ENCODE results near the gene SLC35G1. TPM values are rescaled to one million over a fixed set of nuclear protein-coding genes. Genes with fewer than 3 reads are reported as not detected.
A peak's percentile ranks its signal among the peaks of the same experiment; 100 is the strongest.

The SLC35G1 gene
- total and polyA plus RNA-seq, 2 of the 13 experiments (the other 11 are each of a cell fraction or from before 2014, with no cell fraction given): 2.5 to 4.5 TPM

GRCh38 chr10:93893646-93894515 lies at the start of gene SLC35G1 (continued):
- TF ChIP-seq SYNCRIP (IDR thresholded peaks at IDR 0.05; ENCODE audit: insufficient read depth, low read depth, low read length): no peak
- TF ChIP-seq SALL1 (CRISPR knock-in tag; IDR thresholded peaks at IDR 0.05): peak; percentile 65
- TF ChIP-seq SMYD3 (CRISPR knock-in tag; IDR thresholded peaks at IDR 0.05): no peak
- no peak for TF ChIP-seq ZNF331 (CRISPR knock-in tag; IDR thresholded peaks at IDR 0.05)
- TF ChIP-seq CBFB (CRISPR knock-in tag; IDR thresholded peaks at IDR 0.05): no peak
- no peak for TF ChIP-seq MBNL3 (CRISPR knock-in tag; conservative IDR thresholded peaks at IDR 0.05)
- TF ChIP-seq ZMYM2 (CRISPR knock-in tag; IDR thresholded peaks at IDR 0.05): no peak
- peak; percentile 14; the same call in 1 of the 2 replicates for TF ChIP-seq ETV5 (CRISPR knock-in tag; IDR thresholded peaks at IDR 0.05; ENCODE audit: borderline replicate concordance)
- no peak; the same call in 1 of the 2 replicates for TF ChIP-seq CCDC6 (CRISPR knock-in tag; IDR thresholded peaks at IDR 0.05)
- TF ChIP-seq ZNF567 (CRISPR knock-in tag; IDR thresholded peaks at IDR 0.05; ENCODE audit: borderline replicate concordance): no peak
- peak; percentile 46; the same call in 1 of the 2 replicates for TF ChIP-seq ZMYM3 (CRISPR knock-in tag; IDR thresholded peaks at IDR 0.05)
- TF ChIP-seq ATF3 (CRISPR knock-in tag; IDR thresholded peaks at IDR 0.05): no peak
- no peak for TF ChIP-seq KDM1A (CRISPR knock-in tag; IDR thresholded peaks at IDR 0.05)
- TF ChIP-seq ZNF652 (CRISPR knock-in tag; IDR thresholded peaks at IDR 0.05; ENCODE audit: borderline replicate concordance, low read depth): no peak
- TF ChIP-seq GPBP1L1 (CRISPR knock-in tag; IDR thresholded peaks at IDR 0.05): no peak
- no peak for TF ChIP-seq TBX3 (IDR thresholded peaks at IDR 0.05; ENCODE audit: borderline replicate concordance)
- TF ChIP-seq ZNF800 (CRISPR knock-in tag; IDR thresholded peaks at IDR 0.05): no peak; the same call in 1 of the 2 replicates
- TF ChIP-seq ZNF564 (CRISPR knock-in tag; IDR thresholded peaks at IDR 0.05): no peak
- TF ChIP-seq PCBP2 (optimal IDR thresholded peaks at IDR 0.05; ENCODE audit: low read depth, low read length, poor library complexity, severe bottlenecking): no peak
- no peak for TF ChIP-seq MEIS2 (CRISPR knock-in tag; IDR thresholded peaks at IDR 0.05)
- no peak for TF ChIP-seq TEAD2 (CRISPR knock-in tag; IDR thresholded peaks at IDR 0.05)
- peak; percentile 82; the same call in 1 of the 2 replicates for TF ChIP-seq TFDP1 (CRISPR knock-in tag; IDR thresholded peaks at IDR 0.05; ENCODE audit: borderline replicate concordance)
- no peak for TF ChIP-seq MAZ (IDR thresholded peaks at IDR 0.05; ENCODE audit: borderline replicate concordance, low read depth, low read length)
- no peak for TF ChIP-seq MAZ (CRISPR knock-in tag; IDR thresholded peaks at IDR 0.05; ENCODE audit: low read depth)
- no peak for TF ChIP-seq RXRB (CRISPR knock-in tag; IDR thresholded peaks at IDR 0.05; ENCODE audit: borderline replicate concordance)
- no peak for TF ChIP-seq ZNF121 (CRISPR knock-in tag; IDR thresholded peaks at IDR 0.05)
- TF ChIP-seq TGIF2 (CRISPR knock-in tag; IDR thresholded peaks at IDR 0.05): no peak

Data from HepG2 (cell line).